ENCODE results near the gene TSR2.
"Not testable (repeated sequence)": the region's sequence is repeated elsewhere in the genome, so short reads cannot be mapped to it uniquely, and the experiment has no call there.

Gene TSR2

DNA sequence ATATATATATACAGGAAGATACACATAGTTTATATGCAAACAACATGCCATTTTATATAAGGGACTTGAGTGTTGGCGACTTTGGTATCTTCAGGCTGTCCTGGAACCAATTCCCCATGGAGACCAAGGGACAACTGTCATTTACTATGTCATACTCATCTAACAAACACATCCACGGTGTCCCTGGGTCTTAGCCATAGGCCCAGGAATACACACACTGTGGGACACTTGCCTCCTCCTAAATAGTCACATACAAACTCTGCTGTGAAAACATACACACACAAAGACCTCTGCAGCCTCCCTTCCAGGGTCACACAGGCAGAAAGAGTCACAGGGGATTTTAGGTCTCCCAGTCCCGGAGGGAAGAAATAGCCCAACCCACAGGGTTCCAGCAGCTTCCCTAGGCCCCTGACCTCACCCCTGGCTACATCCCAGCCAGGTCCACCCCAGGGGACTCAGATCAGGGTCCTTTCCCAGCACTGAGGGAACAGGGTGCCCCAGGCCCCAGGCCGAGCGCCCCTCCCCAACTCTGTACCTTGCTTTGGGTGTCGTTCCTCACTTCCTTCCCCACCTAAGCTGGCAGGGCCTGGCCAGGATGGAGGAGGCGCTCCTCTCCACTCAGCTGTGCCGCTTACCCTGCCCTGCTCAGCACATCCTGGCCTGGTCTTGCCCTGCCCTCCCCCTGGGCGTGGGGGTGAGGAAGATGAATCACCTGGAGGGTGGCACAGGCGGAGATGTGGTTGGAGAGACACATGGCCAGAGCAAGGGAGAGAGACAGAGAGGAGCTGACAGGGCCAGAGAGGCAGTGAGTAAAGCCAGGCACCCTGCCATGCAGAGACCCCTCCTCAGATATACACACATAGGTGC lies 34.0 kb downstream of the TSR2 start:
- no peak for DNase-seq (ENCODE audit: low spot score)

DNA sequence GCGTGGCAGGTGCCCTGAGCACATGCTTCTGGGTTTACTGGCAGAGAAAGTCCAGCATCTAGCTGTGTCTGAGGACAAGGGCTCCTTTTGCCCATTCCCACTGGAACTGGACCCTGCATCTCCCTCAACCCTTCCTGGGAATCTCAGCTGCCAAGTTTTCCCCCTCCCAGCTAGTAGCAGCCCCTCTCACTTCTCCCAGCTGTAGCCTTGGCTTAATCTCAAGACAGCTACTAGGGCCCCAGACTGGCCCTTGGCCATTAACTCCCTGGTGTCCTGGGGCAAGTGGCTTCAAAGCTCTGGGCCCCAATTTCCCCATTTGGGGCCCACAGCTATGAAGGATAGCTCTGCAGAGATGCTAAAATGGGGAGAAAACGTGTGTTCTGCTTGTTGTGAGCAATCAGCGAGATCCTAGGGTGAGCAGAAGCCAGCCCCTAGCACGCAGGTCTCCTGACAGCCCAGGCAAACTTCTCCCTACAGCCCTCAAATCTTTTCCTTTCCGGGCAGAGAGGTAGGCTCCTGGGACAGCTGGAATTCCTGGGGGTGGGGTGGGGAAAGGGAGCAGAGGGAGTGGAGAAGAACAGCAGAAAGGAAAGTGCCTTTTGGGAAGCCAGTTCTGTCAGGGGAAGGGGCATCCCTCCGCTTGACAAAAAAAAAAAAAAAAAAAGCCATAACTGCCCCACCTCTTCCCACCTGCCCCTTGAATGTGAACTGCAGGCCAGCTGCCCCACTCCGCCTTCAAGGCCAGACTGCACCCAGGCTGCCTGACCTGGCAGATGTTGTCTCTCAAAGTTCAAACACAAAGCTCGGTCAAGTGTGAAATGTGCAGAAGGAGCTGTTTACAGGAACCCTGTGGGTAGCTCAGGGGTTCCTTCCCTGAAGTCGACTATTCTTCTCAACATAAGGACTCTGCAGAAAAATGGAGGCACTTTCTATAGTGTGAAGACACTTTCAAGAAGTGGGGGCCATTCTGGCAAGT lies 39.2 kb downstream of the TSR2 start:
- DNase-seq (ENCODE audit: low spot score): no peak

DNA sequence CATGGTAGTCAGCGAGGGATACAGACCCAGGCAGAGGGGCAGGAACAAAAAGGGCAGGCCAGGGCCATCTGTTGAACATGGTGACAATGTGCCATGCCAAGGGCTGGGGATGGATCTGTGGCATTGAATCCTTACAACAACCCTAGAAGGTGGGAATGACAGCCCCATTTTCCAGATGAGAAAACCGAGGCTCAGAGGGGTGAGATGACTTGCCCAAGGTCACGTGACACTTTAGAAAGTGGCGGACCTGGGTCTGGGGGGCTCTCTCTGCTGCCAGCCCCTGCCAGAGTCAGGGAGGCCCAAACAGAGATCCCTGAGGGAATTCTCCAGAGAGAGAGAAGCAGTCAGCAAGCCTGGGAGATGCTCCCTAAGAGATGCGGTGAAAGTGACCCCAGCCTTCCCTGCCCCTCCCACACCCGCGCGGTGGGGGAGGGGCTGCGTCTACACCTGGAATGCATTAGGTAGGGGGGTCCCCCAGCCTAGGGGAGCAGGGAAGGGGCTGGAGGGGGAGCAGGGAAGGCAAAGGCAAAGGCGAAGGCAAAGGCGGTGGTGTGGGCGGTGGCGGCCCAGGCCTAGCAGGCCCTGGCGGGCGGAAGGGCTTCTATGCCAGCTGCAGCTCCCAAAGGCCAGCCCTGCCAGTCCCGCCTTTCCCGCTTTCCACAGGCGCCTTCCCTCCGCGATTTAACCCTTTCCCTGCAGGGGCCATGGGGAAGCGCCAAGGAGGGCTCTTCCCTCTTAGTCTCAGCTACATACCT lies 42.8 kb downstream of the TSR2 start:
- DNase-seq (ENCODE audit: low spot score): peak; percentile 40

DNA sequence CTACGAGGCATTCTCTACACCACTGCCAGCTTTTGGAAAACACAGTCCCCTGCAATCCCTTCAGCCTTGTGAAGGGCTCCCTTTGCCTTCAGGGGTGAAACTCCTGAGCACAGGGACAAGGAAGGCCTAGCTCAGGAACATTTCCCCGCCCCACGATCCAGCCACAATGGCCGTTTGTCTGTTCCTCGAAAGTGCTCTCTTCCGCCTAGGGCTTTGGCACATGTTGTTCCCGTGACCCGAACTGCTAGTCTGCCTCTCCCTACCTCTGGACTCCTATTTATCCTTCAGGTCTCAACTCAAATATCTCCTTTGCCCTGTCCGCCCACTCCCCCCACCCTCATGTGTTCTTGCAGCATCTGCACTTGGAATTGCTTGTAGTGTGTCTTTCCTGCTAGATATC lies 43.7 kb downstream of the TSR2 start:
- DNase-seq (ENCODE audit: low spot score): peak; percentile 53

DNA sequence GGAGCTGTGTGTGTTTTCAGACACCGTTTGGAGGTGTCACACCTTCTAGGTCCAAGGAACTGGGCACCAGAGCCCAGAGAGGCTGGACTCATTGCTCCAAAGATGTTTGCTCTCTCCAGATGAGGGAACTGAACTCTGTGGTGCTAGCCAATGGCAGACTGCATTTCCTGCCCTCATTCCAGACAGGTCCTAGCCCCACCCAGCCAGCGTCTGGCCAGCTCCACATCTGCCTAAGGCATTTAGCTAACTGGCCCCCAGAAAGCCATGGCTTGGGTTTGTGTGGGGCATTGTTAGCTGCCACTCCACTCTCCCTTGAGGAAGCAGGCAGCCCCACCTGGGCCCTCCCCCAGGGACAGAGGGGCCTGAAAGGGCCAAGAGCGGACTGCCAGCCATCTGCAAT lies 44.5 kb downstream of the TSR2 start:
- no peak for DNase-seq (ENCODE audit: low spot score)

DNA sequence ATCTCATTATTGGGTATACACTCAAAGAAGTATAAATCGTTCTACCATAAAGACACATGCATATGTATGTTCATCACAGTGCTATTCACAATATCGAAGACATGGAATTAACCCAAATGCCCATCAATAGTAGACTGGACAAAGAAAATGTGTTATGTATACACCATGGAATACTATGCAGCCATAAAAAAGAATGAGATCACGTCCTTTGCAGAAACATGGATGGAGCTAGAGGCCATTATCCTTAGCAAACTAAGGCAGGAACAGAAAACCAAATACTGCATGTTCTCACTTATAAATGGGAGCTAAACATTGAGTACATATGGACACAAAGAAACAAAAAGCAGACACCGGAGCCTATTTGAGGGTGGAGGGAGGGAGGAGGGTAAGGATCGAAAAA lies 49.6 kb downstream of the TSR2 start:
- DNase-seq (ENCODE audit: low spot score): not testable (repeated sequence)

DNA sequence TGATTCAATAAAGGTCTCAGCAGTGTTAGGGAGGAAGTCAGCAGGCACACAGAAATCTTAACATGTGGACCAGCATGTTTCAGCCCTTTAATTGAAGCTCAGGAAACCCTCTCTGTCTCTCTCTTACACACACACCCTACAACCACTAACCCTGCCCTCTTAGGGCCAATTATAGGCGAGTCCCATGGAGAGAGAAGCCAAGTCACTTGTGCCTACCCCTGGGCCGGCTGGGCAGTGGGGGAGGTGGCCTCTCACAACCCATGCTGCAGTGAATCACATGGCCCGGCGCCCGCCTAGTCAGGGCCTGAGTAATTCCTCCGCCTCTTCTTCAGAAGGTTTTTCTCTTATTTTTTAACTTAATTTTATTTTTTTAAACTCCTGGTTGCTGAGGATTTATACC lies 52.1 kb downstream of the TSR2 start:
- no peak for DNase-seq (ENCODE audit: low spot score)

DNA sequence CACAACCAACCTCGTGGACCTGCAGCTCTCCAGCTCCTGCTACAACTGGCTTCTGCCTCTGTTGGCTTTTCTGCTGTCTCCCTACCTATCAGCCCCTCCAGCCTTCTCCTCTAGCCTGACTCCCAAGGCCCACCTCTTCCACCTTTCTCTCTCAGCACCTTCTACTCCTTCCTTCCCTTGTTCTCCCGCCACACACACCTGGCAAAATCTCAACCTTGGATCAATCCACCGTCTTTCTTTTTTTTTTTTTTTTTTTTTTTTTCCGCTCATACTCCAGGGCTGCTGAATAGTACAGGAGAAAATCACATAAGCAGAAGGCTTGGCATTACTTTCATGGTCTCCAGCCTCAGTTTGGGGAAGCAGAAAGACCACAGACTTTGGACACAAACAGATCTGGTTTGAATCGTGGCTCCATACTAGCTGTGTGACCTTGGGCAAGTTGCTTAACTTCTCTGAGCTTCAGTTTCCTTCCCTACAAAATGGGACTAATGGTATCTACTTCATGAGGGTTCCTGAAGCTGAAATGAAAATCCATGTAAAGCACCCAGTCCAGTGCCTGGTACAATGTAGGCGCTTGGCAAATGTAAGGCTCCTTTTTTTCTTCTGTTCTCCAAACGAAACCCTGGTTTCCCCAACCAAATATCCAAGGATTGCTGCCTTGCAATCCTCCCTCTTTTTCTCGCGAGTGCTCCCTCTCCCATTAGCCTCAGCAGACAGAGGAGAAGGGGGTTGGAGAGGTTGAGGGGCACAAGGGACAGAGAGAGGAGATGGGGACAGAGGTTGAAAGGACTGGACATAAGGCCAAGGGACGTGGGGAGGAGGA lies 54.2 kb downstream of the TSR2 start:
- no peak for DNase-seq (ENCODE audit: low spot score)

Measured in COLO829 (cell line).